T-helper 1 cell treated with Interleukin-12 subunit alpha and Interleukin-12 subunit beta and Interleukin-4 antibody, amounts not matched to agents 30 μg/mL and 1 μg/mL, for 36 hours (primary cell): Measurements from ENCODE around the gene EFNB1.

ENCODE experiments used
- H3K27ac Mint-ChIP-seq: one replicate; pipeline ENCODE4 v1.8.0; 2021; ENCODE audit warnings: mild to moderate bottlenecking, mixed read lengths
- H3K27me3 Mint-ChIP-seq: one replicate; pipeline ENCODE4 v1.8.0; 2021; ENCODE audit warnings: low read depth, mixed read lengths
- H3K36me3 Mint-ChIP-seq: one replicate; pipeline ENCODE4 v1.8.0; 2021; ENCODE audit warnings: low read depth, mixed read lengths
- H3K4me1 Mint-ChIP-seq: one replicate; pipeline ENCODE4 v1.8.0; 2021; ENCODE audit warnings: low read depth, mixed read lengths
- H3K4me3 Mint-ChIP-seq: one replicate; pipeline ENCODE4 v1.8.0; 2021; ENCODE audit warnings: mild to moderate bottlenecking, moderate library complexity, mixed read lengths
- H3K9me3 Mint-ChIP-seq: one replicate; pipeline ENCODE4 v1.8.0; 2021; ENCODE audit warnings: mixed read lengths

Gene EFNB1

DNA sequence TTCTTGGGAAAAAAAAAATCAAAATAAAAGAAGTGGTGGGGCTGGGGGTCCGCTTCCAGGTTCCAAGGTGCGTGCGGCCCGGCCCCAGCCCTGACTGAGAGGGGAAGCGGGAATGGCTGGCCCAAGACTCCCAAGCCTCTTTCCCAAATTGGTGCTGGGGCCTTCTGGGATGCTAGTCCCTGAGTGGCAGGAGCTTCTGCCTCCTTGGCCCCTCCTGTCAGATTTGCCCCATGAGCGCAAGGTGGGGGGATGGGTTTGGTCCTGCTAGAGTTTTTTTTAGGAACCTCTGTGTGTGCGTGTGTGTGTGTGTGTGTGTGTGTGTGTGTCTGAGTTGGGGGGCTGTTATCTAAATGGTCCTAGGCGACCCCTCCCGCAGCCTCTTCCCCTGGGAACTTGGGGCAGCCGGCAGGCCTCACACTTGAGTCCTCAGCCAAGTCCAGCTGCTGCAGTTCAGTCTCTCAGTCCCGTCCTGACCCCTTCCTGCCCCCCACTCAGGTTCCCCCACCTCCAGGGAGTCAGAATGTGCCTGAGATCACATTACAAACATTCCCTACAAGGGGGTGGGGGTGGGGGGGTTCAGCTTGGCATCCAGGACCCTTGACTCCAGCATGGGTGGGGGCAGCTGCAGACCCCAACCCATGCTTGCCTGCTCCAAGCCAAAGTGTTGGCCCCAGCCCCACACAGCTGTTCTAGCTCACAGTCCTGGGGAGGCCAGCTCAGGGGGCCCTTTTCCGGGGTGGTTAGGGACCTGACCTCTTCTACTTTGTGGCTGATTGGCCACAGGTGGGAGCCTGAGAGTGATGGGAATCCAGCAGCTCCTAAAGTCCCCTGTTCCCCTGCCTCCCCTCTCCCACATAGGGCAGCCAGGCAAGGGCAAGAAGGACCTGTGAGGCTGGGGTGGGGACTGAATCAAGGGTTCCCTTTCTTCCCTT, 4.0 kb downstream of the EFNB1 start:
- H3K27ac Mint-ChIP-seq: no peak overlapping the region
- peaks cover 6% of the 10 kb centered on the region for H3K27me3 Mint-ChIP-seq
- no peaks in the 10 kb centered on the region for H3K9me3 Mint-ChIP-seq
- H3K4me3 Mint-ChIP-seq: no peak overlapping the region
- peaks cover 14% of the 10 kb centered on the region for H3K4me1 Mint-ChIP-seq
- H3K36me3 Mint-ChIP-seq: no peaks in the 10 kb centered on the region

DNA sequence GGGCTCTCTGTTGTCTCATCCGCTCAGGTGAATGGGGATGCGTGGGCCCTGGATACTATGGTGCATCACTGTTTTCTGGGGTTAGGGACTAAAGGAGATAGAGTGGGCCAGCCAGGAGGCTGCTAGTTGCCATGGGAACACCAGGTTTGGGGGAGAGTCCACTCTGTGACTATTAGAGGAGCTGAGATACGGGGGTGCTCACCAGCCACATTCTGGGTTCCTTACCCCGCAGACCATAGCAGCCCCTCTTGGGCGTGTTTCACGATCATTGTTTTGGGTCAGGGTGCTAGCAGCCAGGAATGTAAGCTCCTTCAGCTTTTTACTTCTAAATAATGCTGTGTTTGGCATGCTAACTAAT, 4.6 kb downstream of the EFNB1 start:
- Mint-ChIP-seq H3K27me3 (peaks cover 6% of the 10 kb centered on the region), H3K27ac (no peak overlapping the region), H3K36me3 (no peaks in the 10 kb centered on the region), H3K9me3 (no peaks in the 10 kb centered on the region), H3K4me3 (no peak overlapping the region), H3K4me1 (peaks cover 12% of the 10 kb centered on the region)

GRCh38 chrX:68833855-68834331, 5.1 kb downstream of the EFNB1 start:
- Mint-ChIP-seq H3K4me3 (no peak overlapping the region), H3K36me3 (no peaks in the 10 kb centered on the region), H3K9me3 (no peaks in the 10 kb centered on the region), H3K27ac (no peak overlapping the region), H3K4me1 (peaks cover 9% of the 10 kb centered on the region), H3K27me3 (peaks cover 6% of the 10 kb centered on the region)

- peaks cover 6% of the 10 kb centered on the region for H3K27me3 Mint-ChIP-seq
- peaks cover 9% of the 10 kb centered on the region for H3K4me1 Mint-ChIP-seq
- H3K27ac Mint-ChIP-seq: no peak overlapping the region
- H3K4me3 Mint-ChIP-seq: no peak overlapping the region
- no peaks in the 10 kb centered on the region for H3K9me3 Mint-ChIP-seq
- H3K36me3 Mint-ChIP-seq: no peaks in the 10 kb centered on the region
Observed at GRCh38 chrX:68834371-68835103, 5.7 kb downstream of the EFNB1 start.

GRCh38 chrX:68835104-68835442, 6.3 kb downstream of the EFNB1 start:
- Mint-ChIP-seq H3K36me3 (no peaks in the 10 kb centered on the region), H3K4me3 (no peak overlapping the region), H3K4me1 (peaks cover 9% of the 10 kb centered on the region), H3K27ac (no peak overlapping the region), H3K9me3 (no peaks in the 10 kb centered on the region), H3K27me3 (peaks cover 6% of the 10 kb centered on the region)

DNA sequence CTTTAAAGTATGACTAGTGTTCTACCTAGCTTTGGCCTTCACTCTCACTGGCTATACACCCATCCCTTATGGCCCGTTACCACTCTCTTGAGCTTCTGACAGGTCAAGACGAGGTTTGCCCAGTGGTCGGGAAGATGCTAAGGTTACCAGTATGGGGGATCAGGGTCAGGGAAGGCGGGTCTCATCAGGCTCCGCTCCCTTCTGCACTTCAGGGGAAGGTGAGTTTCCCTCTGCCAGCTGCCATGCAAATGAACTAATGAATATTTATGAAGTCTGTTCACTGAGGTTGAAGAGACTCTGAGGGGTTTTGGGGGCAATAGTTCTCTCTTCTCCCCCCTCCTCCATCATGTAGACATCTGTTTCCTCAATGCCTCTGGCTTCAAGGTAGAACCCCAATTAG, 6.6 kb downstream of the EFNB1 start:
- Mint-ChIP-seq H3K36me3 (no peaks in the 10 kb centered on the region), H3K27me3 (peaks cover 5% of the 10 kb centered on the region), H3K4me1 (peaks cover 7% of the 10 kb centered on the region), H3K4me3 (no peak overlapping the region), H3K9me3 (no peaks in the 10 kb centered on the region), H3K27ac (no peak overlapping the region)

DNA sequence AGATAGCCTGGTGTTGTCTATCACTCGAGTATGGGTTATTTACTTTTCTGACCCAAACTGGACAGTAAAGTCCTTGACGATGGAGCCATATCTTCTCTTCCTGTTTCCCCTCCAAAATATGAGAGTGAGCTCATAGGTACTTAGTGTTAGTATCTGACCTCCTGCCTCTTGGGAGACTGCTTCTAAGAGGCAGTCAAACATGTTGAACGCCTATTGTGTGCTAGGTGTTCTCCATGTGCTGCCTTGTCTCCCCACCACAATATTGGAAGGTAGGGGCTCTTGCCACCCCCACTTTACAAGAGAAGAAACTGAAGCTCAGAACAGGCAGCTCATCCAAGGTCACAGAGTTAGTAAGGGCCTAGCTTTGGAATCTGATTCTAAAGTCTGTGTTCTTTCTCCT, 8.3 kb downstream of the EFNB1 start:
- H3K9me3 Mint-ChIP-seq: no peaks in the 10 kb centered on the region
- H3K27me3 Mint-ChIP-seq: no peaks in the 10 kb centered on the region
- no peaks in the 10 kb centered on the region for H3K36me3 Mint-ChIP-seq
- no peak overlapping the region for H3K4me3 Mint-ChIP-seq
- no peak overlapping the region for H3K27ac Mint-ChIP-seq
- H3K4me1 Mint-ChIP-seq: peaks cover 2% of the 10 kb centered on the region

DNA sequence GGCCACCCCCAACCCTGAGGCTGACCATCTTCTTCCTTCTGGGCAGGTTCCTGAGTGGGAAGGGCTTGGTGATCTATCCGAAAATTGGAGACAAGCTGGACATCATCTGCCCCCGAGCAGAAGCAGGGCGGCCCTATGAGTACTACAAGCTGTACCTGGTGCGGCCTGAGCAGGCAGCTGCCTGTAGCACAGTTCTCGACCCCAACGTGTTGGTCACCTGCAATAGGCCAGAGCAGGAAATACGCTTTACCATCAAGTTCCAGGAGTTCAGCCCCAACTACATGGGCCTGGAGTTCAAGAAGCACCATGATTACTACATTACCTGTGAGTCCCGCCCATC, 9.7 kb downstream of the EFNB1 start:
- Mint-ChIP-seq H3K27ac (no peak overlapping the region), H3K27me3 (no peaks in the 10 kb centered on the region), H3K36me3 (no peaks in the 10 kb centered on the region), H3K4me1 (no peaks in the 10 kb centered on the region), H3K9me3 (no peaks in the 10 kb centered on the region), H3K4me3 (no peak overlapping the region)

- Mint-ChIP-seq H3K4me3 (no peak overlapping the region), H3K4me1 (no peaks in the 10 kb centered on the region), H3K9me3 (no peaks in the 10 kb centered on the region), H3K27ac (no peak overlapping the region), H3K36me3 (no peaks in the 10 kb centered on the region), H3K27me3 (no peaks in the 10 kb centered on the region)
Observed at GRCh38 chrX:68839771-68840170, 10.9 kb downstream of the EFNB1 start.

- no peaks in the 10 kb centered on the region for H3K9me3 Mint-ChIP-seq
- H3K36me3 Mint-ChIP-seq: no peaks in the 10 kb centered on the region
- no peak overlapping the region for H3K27ac Mint-ChIP-seq
- H3K27me3 Mint-ChIP-seq: no peaks in the 10 kb centered on the region
- no peaks in the 10 kb centered on the region for H3K4me1 Mint-ChIP-seq
- no peak overlapping the region for H3K4me3 Mint-ChIP-seq
Observed at GRCh38 chrX:68840256-68840655, 11.4 kb downstream of the EFNB1 start.

- Mint-ChIP-seq H3K9me3 (no peaks in the 10 kb centered on the region), H3K27ac (no peak overlapping the region), H3K4me3 (no peak overlapping the region), H3K36me3 (no peaks in the 10 kb centered on the region), H3K27me3 (no peaks in the 10 kb centered on the region), H3K4me1 (no peaks in the 10 kb centered on the region)
Observed at GRCh38 chrX:68841251-68842049, 12.6 kb downstream of the EFNB1 start.

DNA sequence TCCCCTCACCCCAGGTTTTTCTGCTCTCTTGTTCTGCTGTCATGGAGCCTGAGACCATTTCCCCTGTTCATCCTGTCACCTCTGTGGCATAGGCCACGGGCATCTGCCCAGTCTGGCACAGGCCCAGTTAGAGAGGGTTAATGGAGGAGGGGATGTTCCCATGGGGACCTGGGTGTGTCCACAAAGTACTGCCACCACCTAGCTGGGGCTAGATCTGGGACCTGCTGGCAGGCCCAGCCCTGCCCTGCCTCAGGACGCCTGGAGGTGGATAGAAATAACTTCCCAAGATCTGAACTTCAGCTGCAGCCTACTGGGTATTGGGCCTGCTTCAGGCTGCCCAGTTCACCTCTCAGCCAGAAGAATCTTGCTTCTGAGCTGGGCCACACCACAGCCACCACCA, 13.5 kb downstream of the EFNB1 start:
- Mint-ChIP-seq H3K36me3 (no peaks in the 10 kb centered on the region), H3K27ac (no peak overlapping the region), H3K9me3 (no peaks in the 10 kb centered on the region), H3K4me3 (no peak overlapping the region), H3K4me1 (no peaks in the 10 kb centered on the region), H3K27me3 (no peaks in the 10 kb centered on the region)

DNA sequence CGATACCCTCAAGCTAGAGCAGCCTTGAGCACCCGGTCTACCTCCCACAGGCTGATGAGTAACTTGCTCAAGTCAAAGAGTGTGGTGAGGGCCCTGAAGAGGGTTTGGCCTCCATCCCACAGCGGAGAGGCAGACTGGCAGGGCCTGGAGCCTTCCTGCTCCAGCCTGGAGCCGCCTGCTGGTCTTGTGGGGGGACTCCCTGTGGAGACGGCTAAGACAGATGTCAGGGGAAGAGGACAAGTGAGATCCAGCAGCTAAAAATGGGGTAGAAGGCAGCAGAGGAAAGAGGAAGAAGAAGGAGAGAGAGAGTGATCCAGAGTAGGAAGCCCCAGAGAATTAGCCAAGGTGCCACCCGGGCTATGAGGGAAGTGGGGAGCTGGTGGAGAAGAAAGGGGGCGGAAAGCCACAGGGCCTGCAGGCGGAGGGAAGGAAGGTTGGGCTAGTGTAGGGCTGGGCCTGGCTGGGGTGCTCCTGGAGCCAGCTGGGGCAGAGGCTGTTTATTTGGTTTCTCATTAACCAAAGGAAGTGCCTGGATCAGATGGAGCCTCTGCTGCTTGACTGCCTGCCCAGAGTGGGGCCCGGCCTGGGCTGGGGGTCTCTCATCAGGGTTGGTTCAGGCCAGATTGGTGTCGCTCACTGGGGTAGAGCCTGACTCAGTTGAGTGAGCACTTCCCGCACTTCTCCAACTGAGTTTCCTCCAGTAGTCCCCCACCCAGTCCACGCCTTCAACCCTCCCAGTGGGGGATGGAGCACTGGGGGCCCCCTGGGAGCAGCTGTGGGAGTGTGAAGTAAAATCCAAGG, 14.2 kb downstream of the EFNB1 start:
- Mint-ChIP-seq H3K36me3 (no peaks in the 10 kb centered on the region), H3K27me3 (no peaks in the 10 kb centered on the region), H3K4me3 (no peak overlapping the region), H3K27ac (peak overlapping the region; percentile 2), H3K9me3 (no peaks in the 10 kb centered on the region), H3K4me1 (no peaks in the 10 kb centered on the region)

DNA sequence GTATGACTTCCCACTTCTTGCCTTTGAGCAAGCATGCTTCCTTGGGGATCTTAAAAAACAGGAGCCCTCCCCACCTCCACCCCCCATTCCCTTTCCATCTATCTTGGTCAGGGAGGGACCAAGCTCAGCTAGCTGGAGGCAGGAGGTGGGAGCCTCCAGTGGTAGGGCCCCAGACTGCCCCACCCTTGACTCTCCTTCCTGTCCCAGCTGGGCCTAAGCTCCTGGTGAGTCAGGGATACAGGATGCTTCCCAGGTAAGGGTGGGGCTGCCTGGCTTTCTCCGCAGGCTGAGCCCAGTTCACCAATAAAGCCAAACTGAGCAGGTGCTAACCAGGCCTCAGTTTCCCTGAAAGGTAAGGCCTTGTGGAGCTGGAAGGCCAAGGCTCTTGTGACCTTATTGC, 15.2 kb downstream of the EFNB1 start:
- Mint-ChIP-seq H3K4me1 (no peaks in the 10 kb centered on the region), H3K9me3 (no peaks in the 10 kb centered on the region), H3K36me3 (no peaks in the 10 kb centered on the region), H3K4me3 (no peak overlapping the region), H3K27ac (no peak overlapping the region), H3K27me3 (no peaks in the 10 kb centered on the region)
